ENCODE measurements around the gene SF3A2.

SF3A2 gene

DNA sequence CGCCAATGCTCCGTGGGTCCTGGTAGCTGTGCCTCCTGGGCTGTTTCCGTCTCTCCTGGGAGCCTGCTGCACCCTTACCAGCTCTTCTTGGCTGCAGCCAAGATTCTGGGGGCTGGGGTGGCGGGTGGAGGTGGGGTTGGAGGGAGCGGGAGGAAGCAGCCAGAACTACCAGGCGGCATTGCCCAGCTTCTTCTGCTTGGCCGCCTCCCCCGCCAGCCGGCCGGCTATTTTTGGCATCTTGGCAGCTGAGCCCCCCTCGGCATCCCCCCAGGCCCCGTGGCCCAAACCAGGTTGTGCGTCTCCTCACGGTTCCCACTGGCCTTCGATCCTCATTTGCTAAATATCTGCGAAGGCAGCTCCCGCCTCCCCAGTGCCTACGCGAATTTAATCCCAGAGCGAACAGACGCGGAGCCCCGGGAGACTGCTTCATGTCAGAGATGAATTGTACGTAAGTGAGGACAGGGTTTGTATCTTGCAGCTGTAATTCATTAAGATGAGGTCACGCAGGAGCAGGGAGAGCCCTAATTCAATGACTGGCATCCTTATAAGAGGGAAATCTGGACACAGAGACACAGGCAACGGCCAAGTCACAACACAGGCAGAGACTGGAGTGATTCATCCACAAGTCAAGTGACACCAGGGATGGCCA lies 58.2 kb downstream of the SF3A2 start:
- no peaks in the 10 kb centered on the region for H3K36me3 ChIP-seq (ENCODE audit: low read length)
- H3F3A ChIP-seq (ENCODE audit: insufficient read depth), result no peaks in the 10 kb centered on the region
- no peaks in the 10 kb centered on the region for H3K27me3 ChIP-seq (ENCODE audit: low read length)
- TF ChIP-seq, protein P1, sequence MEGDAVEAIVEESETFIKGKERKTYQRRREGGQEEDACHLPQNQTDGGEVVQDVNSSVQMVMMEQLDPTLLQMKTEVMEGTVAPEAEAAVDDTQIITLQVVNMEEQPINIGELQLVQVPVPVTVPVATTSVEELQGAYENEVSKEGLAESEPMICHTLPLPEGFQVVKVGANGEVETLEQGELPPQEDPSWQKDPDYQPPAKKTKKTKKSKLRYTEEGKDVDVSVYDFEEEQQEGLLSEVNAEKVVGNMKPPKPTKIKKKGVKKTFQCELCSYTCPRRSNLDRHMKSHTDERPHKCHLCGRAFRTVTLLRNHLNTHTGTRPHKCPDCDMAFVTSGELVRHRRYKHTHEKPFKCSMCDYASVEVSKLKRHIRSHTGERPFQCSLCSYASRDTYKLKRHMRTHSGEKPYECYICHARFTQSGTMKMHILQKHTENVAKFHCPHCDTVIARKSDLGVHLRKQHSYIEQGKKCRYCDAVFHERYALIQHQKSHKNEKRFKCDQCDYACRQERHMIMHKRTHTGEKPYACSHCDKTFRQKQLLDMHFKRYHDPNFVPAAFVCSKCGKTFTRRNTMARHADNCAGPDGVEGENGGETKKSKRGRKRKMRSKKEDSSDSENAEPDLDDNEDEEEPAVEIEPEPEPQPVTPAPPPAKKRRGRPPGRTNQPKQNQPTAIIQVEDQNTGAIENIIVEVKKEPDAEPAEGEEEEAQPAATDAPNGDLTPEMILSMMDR (IDR thresholded peaks at IDR 0.05; ENCODE audit: insufficient read depth, low read length, poor library complexity, severe bottlenecking), result no peak
- no peak for TF ChIP-seq EZH2phosphoT487 (conservative IDR thresholded peaks at IDR 0.05; ENCODE audit: low read length)
- no peak overlapping the region for H3K4me3 ChIP-seq (ENCODE audit: insufficient read depth, low read length, poor library complexity, severe bottlenecking)
- no peak overlapping the region for H3K9ac ChIP-seq (ENCODE audit: low read length)
- H3K9me3 ChIP-seq (ENCODE audit: insufficient read depth, low read length), result no peaks in the 10 kb centered on the region
- H3K9me2 ChIP-seq (replicated peaks; ENCODE audit: insufficient read depth, low read length), result no peaks in the 10 kb centered on the region
- no peak overlapping the region for H3K4me2 ChIP-seq (ENCODE audit: low read depth, low read length, poor library complexity, severe bottlenecking)
- H3K79me2 ChIP-seq (ENCODE audit: insufficient read depth, low read length), result no peaks in the 10 kb centered on the region
- H4K20me1 ChIP-seq (ENCODE audit: low read depth, low read length), result no peaks in the 10 kb centered on the region
- no peak overlapping the region for H2AFZ ChIP-seq (ENCODE audit: low read depth, low read length, severe bottlenecking)
- H3K27ac ChIP-seq (ENCODE audit: low read depth, low read length), result no peak overlapping the region

DNA sequence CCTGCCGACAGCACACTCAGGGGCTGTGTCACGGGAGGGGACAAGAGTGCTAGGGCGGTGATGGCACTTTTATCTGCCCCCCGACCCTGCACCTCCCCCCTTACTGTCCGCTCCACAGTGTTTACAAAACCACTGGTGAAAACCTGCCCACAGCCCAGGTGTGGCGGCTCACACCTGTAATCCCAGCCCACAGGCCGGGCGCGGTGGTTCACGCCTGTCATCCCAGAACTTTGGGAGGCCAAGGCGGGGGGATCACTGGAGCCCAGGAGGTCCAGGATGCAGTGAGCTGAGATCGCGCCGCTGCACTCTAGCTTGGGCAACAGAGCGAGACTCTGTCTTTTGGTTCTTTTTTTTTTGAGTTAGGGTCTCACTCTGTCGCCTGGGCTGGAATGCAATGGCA lies 59.5 kb downstream of the SF3A2 start:
- H3K27me3 ChIP-seq (ENCODE audit: low read length), result no peaks in the 10 kb centered on the region
- no peaks in the 10 kb centered on the region for H3K36me3 ChIP-seq (ENCODE audit: low read length)
- H3F3A ChIP-seq (ENCODE audit: insufficient read depth), result no peaks in the 10 kb centered on the region
- no peaks in the 10 kb centered on the region for H3K79me2 ChIP-seq (ENCODE audit: insufficient read depth, low read length)
- H3K4me3 ChIP-seq (ENCODE audit: insufficient read depth, low read length, poor library complexity, severe bottlenecking), result no peak overlapping the region
- H3K4me2 ChIP-seq (ENCODE audit: low read depth, low read length, poor library complexity, severe bottlenecking), result no peak overlapping the region
- no peaks in the 10 kb centered on the region for H3K9me3 ChIP-seq (ENCODE audit: insufficient read depth, low read length)
- TF ChIP-seq EZH2phosphoT487 (conservative IDR thresholded peaks at IDR 0.05; ENCODE audit: low read length), result no peak
- TF ChIP-seq, protein P1 (IDR thresholded peaks at IDR 0.05; ENCODE audit: insufficient read depth, low read length, poor library complexity, severe bottlenecking), result no peak
- H3K9ac ChIP-seq (ENCODE audit: low read length), result no peak overlapping the region
- H4K20me1 ChIP-seq (ENCODE audit: low read depth, low read length), result no peaks in the 10 kb centered on the region
- no peak overlapping the region for H3K27ac ChIP-seq (ENCODE audit: low read depth, low read length)
- no peaks in the 10 kb centered on the region for H3K9me2 ChIP-seq (replicated peaks; ENCODE audit: insufficient read depth, low read length)
- no peak overlapping the region for H2AFZ ChIP-seq (ENCODE audit: low read depth, low read length, severe bottlenecking)

Measured in SU-DHL-6 (cell line).